GM21619 (cell line): Measurements from ENCODE around the gene C20orf141.
"Not testable (repeated sequence)": the region's sequence is repeated elsewhere in the genome, so short reads cannot be mapped to it uniquely, and the experiment has no call there.

Experiments
- ATAC-seq: cut with Tn5 transposase; IDR thresholded peaks from one replicate; pipeline ENCODE4 v1.9.1; 2021; ENCODE audit not compliant: unreplicated experiment

C20orf141 gene

DNA sequence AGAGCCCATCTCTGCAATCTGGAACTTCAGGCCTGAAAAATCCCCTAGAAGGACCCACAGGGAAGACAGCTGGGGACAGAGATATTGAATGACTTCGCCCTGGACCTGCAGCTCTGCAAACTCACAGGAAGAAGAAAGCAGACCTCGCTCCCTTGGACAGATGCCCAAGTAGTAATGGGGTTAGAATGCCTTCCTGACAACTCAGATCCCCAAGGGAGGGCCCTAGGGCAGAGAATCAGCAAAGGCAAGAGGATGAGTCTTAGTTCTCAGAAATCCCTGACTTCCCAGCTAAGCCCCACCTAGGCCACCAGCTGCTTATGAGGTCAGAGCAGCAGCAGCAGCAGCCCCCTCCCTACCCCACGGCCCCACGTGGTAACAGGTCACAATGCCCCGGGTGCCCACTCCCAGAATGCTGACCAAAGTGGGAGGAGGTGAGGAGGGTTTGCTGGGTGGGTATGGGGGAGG is at the start of gene C20orf141:
Gene C20orf141 (plus strand): TSS at position 401 of the 465 bp plus-strand sequence. CDS start 198 bp downstream, outside the sequence.
- no peak for ATAC-seq

DNA sequence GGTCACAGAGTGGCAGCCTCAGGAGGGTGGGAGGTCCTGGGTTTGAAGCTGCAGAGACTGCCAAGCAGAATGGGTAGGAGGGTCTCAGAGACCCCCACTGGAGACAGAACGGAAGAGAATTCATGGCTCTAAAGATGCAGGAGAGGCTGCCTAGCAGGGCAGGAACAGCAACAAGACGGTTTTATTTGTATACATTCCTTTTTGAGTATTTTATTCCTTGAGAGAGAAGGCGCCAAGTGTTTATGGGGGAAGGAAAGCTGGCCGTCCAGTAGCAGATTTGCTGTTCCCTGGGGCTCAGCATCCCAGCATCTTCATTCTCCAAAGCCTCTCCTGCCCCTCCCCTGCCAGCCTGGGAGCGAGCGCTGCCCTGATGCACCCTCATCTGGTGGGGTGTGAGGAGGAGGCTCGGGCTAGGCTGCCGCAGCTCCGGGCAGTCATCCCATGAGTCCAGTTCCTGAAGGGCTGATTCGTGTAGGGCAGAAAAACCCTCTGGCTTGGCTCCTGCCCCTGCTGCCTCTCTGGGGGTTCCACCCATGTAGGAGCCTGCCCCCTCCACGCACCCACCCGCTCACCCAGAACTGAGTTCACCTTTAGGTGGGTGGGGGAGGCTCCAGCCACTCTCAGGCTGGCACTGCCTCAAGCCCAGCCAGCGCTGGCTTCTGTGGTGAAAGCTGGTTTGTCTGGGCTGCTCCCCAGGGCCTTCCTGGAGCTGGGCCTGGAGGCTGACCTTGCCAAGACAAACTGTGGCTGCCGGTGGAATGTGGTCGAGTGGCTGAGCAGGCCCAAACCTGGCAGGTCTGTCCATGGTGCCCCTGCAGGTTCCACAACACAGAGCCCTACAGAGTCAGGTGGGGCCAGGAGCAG is 46.8 kb upstream of the C20orf141 start:
- no peak for ATAC-seq

DNA sequence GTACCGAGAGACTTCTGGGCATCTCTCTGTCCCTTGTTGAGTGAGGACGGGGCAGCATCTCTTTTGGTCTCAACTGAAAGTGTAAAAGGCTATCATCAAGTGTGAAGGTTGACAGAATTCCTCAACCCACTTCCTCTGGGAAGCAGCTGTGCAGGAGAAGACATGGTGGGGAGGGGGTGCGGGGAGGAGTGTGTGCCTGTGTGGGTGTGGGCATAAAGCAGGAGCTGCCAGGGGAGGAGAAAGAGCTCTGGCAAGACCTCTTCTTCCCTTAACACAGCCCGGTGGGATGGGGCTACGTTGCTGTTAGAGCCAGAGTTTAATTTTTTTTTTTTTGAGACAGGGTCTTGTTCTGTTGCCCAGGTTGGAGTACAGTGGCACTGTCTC is 46.2 kb upstream of the C20orf141 start:
- no peak for ATAC-seq

- not testable (repeated sequence) for ATAC-seq
Measured at GRCh38 chr20:2770091-2770490, 44.7 kb upstream of the C20orf141 start.

- no peak for ATAC-seq
Measured at GRCh38 chr20:2771631-2772080, 43.1 kb upstream of the C20orf141 start.

DNA sequence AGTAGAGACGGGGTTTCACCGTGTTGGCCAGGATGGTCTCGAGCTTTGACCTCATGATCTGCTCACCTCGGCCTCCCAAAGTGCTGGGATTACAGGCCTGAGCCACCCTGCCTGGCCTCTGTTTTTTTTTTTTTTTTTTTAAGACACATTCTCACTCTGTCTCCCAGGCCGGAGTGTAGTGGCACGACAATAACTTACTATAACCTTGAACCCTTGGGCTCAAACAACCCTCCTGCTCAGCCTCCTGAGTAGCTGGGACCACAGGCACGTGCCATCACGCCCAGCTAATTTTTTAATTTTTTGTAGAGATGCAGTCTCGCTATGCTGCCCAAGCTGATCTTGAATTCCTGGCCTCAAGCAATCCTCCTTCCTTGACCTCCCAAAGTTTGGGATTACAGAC is 41.0 kb upstream of the C20orf141 start:
- ATAC-seq: no peak

GRCh38 chr20:2775139-2775538 is 39.6 kb upstream of the C20orf141 start:
- ATAC-seq: no peak

DNA sequence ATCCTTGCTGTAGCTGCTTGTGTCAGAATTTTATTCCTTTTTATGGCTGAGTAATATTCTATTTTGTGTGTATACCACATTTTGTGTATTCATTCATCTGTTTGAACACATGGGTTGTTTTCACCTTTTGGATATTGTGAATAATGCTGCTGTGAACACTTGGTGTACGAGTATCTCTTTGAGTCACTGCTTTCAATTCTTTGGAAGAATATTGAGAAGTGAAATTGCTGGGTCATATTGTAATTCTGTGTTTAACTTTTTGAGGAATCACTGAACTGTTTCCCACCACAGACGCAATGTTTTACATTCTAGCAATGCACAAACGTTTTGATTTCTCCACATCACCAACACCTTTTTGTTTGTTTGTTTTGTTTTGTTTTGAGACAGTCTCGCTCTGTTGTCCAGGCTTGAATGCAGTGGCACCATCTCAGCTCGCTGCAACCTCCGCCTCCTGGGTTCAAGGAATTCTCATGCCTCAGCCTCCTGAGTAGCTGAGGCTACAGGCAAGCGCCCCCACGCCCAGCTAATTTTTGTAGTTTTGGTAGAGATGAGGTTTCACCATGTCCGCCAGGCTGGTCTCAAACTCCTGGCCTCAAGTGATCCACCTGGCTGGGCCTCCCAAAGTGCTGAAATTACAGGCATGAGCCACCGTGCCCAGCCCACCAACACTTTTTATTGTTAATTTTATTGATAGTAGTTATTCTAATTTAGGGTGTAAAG is 36.0 kb upstream of the C20orf141 start:
- ATAC-seq: no peak

GRCh38 chr20:2780948-2781347 is 33.8 kb upstream of the C20orf141 start:
- ATAC-seq: no peak

- no peak for ATAC-seq
Measured at GRCh38 chr20:2783908-2784566, 30.8 kb upstream of the C20orf141 start.

DNA sequence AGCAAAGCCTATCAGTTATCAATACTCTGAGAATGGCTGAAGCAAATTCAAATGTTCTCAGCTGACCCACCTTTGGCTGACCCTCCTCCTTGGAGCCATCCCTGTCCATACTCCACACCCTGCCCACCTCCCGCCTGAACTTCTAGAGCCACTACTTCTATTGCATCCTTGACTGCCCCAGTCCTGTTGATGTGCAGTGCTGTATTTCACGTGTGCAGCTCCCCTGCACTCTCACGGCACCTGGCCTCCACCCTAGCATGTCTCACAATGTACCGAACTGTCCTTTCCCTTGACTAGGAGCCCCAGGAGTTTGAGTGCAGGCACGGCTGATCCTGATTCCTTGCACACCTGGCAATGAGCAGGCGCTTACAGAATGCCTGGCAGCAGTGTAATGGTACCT is 21.3 kb upstream of the C20orf141 start:
- ATAC-seq: no peak

DNA sequence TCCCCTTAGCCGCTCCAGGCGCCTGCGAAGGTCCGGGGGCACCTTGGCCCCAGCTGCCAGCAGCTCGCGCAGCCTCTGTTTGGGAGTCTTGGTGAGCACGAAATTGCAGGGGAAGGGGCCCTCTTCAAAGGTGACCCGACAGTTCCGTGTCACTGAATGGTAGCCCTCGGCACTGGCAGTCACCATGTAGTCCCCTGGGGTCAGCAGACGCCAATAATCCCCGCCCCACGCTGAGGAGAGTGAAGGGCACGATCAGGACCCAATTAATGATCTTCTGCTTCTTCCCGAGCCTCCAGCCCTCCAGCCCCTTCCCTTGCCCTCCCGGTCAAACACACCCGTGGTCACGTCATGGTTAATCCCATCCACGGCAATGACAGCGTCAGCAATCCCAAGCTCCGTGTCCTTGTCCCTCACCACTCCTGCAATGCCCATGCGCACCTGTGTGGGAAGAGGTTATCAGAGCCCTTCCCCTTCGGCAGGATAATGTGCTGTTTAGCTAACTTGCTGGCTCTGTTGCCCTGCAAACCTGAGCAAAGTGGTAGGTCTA is 20.5 kb upstream of the C20orf141 start:
- ATAC-seq: no peak

- ATAC-seq: no peak
Measured at GRCh38 chr20:2794866-2795447, 19.8 kb upstream of the C20orf141 start.

GRCh38 chr20:2795451-2795850 is 19.3 kb upstream of the C20orf141 start:
- ATAC-seq: no peak

DNA sequence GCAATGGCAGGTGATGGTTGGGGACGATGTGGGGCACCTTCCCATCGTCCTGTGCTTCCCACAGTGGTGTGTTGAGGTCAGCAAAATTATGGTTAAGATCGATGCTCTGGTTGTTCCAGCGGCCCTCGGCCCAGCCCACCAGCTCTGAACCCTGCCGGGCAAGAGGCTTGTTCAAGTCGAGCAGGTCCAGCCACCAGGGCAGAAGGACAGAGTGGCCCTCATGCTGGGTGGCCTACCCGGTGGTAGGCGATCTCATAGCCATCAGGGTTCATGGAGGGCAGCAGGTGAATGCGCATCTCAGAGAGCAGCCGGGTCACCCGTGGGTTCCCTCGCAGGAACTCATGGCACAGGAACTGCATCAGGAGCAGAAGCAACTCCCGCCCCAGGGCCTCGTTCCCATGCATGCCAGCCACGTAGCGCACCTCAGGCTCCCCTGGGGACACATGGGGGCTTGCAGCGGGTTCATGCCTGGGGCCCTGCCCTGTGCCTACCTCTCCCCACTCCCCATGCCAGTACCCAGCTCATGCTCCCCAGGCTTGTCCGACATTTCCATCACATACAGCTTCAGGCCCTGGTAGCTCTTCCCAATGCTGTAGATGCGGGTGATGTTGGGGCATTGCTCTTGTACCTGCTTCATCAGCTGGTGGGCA is 18.7 kb upstream of the C20orf141 start:
- ATAC-seq: no peak

- no peak for ATAC-seq
Measured at GRCh38 chr20:2797136-2797983, 17.4 kb upstream of the C20orf141 start.

DNA sequence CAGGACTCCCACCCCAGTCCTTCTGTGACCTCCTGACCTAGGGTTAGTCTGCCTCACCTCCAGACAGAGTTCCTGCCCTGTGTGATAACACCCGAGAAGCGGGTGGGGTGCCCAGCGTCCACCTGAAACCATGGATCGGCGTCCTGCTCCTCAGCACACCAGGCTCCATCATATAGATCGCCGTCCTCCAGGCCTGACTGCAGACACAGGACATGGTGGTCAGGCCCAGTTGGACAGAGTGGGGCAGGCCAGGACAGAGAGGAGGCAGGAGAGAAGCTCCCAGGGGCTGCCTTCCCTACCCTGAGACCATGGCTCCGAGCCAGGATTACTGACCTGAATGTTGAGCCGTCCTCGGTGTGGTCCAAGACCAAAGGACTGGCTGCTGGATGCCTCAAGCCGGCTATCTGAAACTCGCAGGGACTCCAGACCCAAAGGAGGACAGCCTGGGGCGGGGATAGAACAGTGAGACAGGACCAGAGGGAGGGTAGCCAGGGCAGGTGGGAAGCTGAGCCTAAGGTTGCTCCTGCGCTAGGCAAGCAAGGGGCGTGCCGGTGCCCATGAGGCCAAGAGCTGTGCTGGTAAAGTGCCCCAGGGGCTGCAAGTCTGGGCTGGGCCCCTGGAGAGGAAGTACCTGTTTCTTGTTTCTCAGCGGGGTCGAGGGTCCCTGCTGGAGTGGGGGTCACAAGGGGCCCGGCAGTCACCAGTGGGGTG is 16.5 kb upstream of the C20orf141 start:
- no peak for ATAC-seq

DNA sequence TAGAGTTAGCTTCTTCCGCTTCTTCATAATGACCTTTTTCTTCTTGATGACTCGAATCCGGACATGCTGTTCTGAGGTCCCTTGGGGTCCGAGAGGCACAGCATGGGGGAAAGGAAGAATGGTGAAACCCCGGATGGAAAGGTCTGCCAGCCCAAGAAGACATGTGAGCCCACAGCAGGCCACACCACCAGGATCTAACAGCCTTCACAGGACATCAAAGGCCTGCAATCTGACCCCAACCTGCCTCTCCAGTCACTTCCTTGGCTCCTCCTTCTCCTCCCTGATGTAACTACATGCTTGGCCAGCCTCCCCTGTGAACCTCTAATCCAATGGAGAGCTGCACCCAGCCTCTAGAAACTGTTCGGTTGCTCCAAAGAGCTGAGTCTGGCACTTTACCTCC is 16.0 kb upstream of the C20orf141 start:
- no peak for ATAC-seq

DNA sequence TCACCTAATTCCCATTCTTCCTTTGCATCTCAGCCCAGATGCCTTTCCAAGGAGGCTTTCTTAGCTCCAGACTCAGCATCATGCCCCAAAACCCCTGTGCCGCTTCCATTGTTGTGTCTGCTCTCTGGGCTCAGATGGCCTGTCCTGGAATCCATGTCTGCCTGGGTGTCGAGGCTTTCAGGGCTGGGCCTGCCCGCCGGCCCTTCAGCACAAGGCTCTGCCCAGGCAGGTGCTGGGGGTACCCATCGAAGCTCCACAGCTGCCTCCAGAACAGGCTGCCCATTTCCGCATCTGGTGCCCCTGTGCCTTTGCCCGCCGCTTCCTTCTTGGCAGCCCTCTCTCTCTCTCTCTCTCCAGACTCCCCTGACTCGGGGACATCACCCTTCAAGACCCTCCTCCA is 15.5 kb upstream of the C20orf141 start:
- no peak for ATAC-seq
